HG03103 (cell line): Measurements from ENCODE around the gene ATP2A1.
"Not testable (repeated sequence)": the region's sequence is repeated elsewhere in the genome, so short reads cannot be mapped to it uniquely, and the experiment has no call there.

Source experiments
- ATAC-seq: cut with Tn5 transposase; IDR thresholded peaks from one replicate; pipeline ENCODE4 v1.9.1; 2021; ENCODE audit warnings: low read depth; ENCODE audit not compliant: unreplicated experiment

ATP2A1 gene

GRCh38 chr16:28858421-28858820 lies 19.9 kb upstream of the ATP2A1 start:
- no peak for ATAC-seq

- no peak for ATAC-seq
Observed at GRCh38 chr16:28859326-28859725, 19.0 kb upstream of the ATP2A1 start.

- no peak for ATAC-seq
Observed at GRCh38 chr16:28863929-28864793, 14.1 kb upstream of the ATP2A1 start.

GRCh38 chr16:28865001-28865688 lies 13.1 kb upstream of the ATP2A1 start:
- ATAC-seq = no peak

- no peak for ATAC-seq
Observed at GRCh38 chr16:28865722-28866453, 12.4 kb upstream of the ATP2A1 start.

- no peak for ATAC-seq
Observed at GRCh38 chr16:28866454-28866804, 11.9 kb upstream of the ATP2A1 start.

GRCh38 chr16:28867241-28867640 lies 11.0 kb upstream of the ATP2A1 start:
- no peak for ATAC-seq

GRCh38 chr16:28867646-28868045 lies 10.6 kb upstream of the ATP2A1 start:
- not testable (repeated sequence) for ATAC-seq

- ATAC-seq = no peak
Observed at GRCh38 chr16:28869201-28869600, 9.1 kb upstream of the ATP2A1 start.

- ATAC-seq = no peak
Observed at GRCh38 chr16:28872952-28873351, 5.3 kb upstream of the ATP2A1 start.

GRCh38 chr16:28873543-28874201 lies 4.6 kb upstream of the ATP2A1 start:
- no peak for ATAC-seq

GRCh38 chr16:28874406-28874805 lies 3.9 kb upstream of the ATP2A1 start:
- no peak for ATAC-seq

GRCh38 chr16:28875134-28876018 lies 2.9 kb upstream of the ATP2A1 start:
- ATAC-seq = no peak

GRCh38 chr16:28876019-28876659 lies 2.1 kb upstream of the ATP2A1 start:
- ATAC-seq = no peak

GRCh38 chr16:28876973-28877654 lies 1.2 kb upstream of the ATP2A1 start:
- ATAC-seq = no peak

- ATAC-seq = no peak
Observed at GRCh38 chr16:28877655-28878000, 660 bp upstream of the ATP2A1 start.

- ATAC-seq = peak; percentile 30
Observed at GRCh38 chr16:28879261-28879840, 1.1 kb downstream of the ATP2A1 start.

GRCh38 chr16:28879841-28880588 lies 1.7 kb downstream of the ATP2A1 start:
- ATAC-seq = peak; percentile 77
